HG02981 (cell line): ENCODE measurements around the gene MORC2.

ENCODE experiments used
- ATAC-seq: cut with Tn5 transposase; IDR thresholded peaks from one replicate; pipeline ENCODE4 v1.9.1; 2021; ENCODE audit warnings: mild to moderate bottlenecking, moderate library complexity; ENCODE audit not compliant: unreplicated experiment

Gene MORC2

DNA sequence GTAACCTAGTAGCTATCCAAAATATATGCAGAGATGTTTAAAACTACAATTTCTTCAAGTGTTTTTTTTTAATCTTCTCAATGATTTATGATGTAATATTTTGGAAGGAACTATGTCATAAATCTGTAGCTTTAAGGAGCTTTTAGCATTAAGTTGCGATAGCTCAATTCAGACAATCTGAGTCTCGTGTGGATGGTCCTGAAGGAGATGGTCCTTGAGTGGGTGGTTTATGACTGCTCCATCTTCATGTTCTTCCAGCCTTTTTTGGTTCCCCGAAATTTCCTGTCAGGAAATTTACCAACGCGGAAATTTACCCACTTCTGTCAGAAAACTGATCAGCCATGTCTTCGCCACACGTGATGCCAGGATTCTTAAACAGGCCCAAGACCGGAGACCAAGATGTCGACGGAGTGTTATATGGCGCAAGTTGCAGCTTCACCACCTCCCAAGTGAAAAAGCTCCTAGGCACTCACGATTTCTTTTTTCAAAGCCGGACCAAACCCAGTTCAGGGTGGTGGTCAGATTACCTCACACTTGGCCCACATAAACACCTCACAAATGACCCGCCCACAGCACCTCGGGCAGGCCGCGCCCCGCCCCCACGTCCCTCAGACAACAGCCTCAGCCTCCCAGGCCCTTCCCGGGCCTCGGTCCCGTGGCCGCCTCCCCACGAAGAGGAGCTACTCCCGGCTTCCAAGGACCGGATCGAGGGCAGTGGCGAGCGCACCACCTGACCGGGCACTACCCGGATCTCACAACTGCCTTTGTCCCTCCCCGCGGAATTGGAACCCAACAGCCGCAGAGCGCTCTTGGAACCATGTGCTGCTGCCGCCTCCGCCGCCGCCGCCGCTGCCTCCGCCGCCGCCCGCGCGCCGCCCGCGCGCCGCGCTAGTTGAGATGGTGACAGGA lies at the start of gene MORC2:
MORC2 (minus strand) TSS at position 760 of the 909 bp plus-strand sequence. CDS start 885 bp downstream, outside the sequence.
- ATAC-seq = peak; percentile 22

DNA sequence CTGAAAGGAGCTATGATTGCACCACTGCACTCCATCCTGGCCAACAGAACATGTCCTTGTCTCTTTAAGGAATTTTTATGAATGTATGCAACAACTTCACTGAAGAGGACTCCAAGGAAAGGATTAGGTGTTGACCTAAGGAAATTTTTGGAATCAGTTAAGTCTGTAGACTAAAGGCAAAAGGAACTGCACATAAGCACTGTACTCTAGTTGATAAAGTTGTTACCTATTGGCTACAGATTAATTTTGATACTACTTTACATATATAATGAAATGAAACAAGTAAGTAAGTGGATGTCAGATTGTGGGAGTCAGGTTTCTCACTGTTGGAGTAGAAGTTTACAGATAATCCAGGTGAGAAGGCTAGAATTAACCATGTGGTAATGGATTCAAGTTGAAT lies 37.0 kb upstream of the MORC2 start:
- ATAC-seq = no peak

DNA sequence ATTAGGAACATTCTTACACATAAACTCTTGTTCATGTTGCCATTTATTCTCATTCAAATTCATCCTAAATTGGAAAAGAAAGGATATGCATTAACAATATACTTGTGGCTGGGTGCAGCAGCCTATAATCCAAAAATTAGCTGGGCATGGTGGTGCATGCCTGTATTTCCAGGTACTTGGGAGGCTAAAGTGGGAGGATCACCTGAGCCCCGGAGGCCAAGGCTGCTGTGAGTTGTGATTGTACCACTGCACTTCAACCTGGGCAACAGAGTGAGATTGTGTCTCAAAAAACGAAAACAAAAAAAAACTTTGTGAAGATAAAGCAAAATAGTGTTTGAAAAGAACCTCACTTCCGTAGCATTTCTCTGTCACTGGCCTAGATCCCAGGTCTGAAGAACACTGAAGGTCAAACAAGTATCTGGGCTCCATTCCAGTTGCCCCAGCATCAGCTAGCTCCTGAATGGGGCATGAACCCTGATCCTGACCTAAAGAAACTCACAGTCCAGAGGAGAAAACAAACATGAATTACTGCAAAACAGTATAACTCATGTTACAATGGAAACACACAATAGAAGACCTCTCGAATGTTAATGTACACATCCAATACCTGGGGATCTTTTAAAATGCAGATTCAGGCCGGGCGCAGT lies 32.7 kb upstream of the MORC2 start:
- no peak for ATAC-seq

DNA sequence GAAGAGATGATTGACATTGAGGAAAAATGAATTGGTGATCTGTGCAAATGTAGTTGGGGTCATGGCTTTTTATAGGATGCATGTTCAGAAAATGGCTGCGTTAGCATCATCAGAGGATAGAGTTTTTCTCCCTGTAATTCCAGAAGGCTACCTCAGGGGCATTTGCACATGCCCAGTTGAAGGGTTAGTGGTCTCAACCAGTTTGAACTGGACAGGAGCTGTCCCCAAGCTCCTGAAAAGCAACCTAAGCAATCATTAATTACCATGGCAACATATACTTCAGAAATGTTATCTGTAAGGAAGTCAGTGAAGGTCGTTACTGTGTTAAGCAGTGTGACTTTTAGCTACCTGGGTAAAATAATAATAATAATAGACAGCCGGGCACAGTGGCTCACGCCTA lies 29.8 kb upstream of the MORC2 start:
- ATAC-seq = no peak

DNA sequence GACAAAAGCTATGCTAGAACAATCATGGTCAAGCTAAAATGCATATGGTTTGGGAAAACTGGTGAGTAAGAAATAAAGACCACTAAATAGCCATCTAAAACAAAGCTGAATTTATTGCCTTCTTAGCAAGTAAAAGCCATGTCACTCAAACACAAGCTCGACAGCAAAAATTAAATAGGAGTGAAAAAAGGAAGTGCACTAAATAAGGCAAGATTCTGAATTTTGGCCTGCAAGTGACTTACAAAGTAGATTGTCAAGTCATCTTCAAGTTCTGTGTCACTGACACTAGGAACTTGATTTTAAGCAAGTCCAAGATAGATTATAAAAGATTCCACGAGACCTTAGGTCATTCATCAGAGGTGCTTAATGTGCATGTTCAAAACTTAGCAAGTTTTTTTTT lies 27.9 kb upstream of the MORC2 start:
- no peak for ATAC-seq

DNA sequence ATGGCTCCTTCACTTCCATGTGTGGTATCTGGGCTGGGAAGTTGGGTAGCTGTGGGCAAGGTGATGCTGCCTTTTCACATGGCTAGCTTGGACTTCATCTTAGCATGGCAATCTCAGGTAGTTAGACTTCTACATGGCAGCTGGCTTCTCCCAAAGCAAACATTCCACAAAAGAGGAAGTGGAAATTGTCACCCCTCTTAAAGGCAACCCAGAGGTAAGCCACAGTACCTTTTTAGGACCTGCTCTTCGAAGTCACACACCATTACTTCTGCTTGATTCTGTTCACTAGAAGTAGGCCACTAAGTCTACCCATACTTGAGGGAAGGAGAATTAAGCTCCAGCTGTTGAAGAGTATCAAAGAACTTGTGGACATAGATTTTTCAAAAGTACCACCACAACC lies 26.4 kb upstream of the MORC2 start:
- ATAC-seq = no peak

DNA sequence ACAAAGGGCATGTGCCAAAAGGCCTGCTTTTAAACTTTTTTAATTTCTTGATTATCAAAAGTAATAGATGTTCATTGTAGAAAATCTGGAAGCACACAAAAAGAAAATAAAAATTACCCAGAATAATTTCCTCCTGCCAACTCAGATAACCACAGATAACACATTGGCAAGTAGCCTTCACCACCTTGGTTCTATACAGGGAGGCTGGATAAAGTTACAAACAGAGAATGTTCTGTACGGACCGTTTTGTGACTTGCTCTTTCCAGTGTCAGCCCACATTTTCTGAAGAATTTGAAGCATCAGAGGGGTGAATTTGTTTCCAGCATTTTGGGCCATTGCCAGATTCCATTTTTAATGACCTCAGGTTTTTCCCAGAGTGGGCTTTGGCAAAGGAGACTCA lies 24.0 kb upstream of the MORC2 start:
- no peak for ATAC-seq

DNA sequence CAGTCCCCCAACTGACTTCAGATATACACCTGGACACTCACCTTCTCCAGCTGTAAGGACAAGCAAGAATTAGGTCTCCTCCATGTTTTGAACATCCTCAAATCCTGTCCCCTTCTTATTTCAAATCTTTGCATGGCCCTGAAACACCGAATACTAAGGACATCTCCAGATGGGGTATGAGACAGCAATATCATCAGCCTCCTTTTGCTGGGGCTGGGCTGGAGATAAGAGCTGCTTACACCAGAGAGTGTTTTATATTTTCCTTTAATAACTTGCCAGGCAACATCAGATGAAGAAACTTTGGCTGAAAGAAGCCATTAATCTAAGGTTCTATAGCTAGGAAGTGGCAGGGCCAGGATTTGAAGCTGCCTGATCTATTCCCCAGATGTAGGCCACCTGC lies 22.1 kb upstream of the MORC2 start:
- ATAC-seq = no peak

DNA sequence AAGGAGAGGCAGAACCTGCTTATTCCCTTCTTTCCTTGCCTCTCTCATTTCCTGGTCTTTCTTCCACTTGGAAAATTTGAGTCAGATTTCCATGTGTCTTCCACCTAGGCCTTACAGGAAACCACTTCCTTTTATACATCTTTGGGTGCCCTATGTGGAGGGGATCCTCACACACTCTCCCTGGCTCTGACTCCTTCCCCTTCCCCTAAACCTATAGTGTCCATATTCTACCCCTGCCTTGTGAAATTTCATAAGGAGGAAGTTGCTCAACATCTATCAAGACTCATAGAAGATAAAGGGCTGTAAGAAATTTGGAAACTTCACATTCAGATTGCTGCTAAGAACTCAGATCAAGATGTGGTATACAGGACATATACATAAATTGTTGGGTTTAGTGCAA lies 20.9 kb upstream of the MORC2 start:
- ATAC-seq = no peak

DNA sequence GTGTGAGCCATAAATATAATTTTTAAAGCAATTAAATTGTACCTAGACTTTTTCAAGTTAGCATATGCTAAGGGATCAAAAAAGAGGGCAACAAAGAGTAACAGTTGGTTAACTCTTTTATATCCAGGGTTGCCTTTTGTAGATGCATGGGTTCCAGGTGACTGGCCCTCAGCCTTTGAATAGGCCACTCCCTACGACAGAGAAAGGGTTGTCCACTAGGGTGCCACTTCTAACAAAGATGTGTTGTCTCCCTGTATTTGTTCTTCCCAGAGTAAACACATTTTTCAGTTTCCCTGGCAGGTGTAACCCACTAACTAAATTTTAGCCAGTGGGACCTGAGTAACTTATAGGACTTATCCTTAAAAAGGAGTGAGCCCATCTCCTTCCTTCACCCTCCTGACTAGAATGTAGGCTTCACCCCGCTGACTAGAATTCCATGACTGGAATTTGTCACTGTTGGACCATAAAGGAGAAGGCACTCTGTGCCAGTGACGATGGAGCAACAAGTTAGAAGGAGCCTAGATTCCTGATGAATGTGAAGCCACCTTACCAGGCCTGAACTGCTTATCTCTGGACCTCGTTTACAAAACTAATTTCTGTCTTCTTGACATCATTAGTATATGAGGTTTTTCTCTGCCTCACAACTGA lies 17.1 kb upstream of the MORC2 start:
- no peak for ATAC-seq

DNA sequence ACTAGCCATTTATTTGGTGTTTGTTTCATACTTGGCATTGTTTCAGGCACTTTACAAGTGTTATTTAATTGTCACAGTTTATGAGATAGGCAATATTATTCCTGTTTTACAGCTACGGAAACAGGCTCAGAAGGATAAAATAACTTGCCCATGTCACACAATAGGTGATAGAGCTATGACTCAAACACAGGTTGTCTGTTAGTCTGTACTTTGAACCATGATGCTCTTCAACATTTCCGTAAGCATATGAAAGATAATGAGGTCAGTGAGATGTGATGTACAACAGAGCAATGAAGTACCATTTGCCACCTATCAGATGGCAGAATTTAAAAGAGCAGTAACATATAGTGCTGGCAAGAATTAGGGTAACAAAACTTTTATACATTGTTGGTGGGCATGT lies 15.7 kb upstream of the MORC2 start:
- no peak for ATAC-seq

DNA sequence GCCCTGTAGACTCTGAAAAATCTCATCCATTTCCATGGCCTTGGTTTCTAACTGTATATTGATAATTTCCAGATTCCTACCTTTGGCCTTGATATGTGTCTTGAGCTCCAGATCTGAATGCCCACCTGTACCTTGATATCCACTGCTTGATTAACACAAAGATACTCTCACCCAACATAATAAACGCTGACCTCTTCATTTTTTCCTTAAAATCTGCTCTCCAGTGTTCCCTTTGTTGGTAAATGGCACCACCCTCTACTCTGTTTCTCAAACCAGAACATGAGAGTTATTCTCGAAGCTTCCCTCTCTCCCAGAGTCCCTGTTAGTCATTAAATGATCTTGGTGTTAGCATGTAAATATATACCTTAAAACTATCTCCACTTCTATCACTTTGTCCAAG lies 13.9 kb upstream of the MORC2 start:
- no peak for ATAC-seq

DNA sequence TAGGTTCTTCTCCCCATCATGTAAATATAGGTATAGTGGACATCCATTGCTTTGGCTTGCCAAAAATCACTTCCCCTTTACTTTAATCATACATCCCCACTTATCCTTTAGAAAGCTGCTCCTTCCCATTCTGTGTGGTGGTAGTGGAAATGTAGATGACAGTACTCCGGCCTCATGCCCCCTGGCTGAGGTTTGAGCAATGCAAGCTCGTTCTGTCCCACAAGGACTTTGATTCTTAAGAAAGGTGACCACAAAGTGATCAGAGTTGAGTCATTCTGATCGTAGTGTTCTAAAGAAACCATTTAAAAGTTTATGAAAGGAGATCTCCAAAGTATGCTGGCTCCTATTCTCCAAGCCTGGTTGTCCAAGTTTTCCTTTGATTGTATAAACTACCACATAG lies 11.4 kb upstream of the MORC2 start:
- no peak for ATAC-seq

DNA sequence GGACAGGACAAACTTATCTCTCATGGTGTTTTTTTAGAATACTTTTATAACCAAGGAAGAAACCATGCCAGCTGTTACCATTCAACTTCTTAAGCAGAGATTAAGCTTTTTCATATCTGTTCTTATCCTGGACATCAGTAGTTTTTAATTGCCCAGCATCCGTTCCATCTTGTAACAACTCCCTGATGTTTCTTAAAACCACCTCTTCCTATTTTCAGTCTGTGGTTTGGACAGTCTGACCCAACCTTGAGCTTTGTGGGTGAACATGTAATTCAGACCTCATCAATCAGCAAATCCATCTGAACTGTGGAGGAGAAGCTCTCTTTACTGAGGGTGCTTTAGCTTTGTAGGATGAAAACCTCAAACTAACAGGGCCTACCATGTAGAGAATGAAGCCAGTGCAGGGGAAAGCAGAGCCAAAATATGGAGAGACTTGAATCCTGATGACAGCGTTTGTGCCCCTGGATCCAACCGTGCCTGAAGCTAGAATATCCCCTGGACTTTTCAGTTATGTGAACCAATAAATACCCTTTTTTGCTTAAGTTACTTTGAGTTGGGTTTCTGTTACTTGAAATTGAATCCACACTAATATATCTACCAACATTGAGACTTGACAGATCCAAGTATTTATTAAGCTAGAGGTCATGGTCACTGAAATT lies 9.9 kb upstream of the MORC2 start:
- no peak for ATAC-seq

DNA sequence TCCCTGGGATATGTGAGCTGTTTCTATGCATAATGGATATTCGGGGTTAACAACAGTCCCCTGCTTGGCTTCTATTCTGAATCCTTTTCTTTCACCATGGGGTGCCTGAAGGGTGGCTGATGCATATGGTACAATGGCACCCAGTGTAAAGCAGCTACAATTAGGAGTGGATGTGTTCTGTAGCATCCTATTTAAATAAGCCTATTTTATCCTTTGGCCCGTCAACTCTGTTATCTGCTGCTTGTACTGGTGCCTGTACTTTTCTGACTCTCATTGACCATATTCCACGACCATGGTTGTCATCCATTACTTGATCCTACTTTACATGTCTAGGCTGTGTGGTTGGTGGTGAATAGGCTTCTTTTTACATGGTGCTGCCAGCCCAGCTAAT lies 1.8 kb upstream of the MORC2 start:
- no peak for ATAC-seq

DNA sequence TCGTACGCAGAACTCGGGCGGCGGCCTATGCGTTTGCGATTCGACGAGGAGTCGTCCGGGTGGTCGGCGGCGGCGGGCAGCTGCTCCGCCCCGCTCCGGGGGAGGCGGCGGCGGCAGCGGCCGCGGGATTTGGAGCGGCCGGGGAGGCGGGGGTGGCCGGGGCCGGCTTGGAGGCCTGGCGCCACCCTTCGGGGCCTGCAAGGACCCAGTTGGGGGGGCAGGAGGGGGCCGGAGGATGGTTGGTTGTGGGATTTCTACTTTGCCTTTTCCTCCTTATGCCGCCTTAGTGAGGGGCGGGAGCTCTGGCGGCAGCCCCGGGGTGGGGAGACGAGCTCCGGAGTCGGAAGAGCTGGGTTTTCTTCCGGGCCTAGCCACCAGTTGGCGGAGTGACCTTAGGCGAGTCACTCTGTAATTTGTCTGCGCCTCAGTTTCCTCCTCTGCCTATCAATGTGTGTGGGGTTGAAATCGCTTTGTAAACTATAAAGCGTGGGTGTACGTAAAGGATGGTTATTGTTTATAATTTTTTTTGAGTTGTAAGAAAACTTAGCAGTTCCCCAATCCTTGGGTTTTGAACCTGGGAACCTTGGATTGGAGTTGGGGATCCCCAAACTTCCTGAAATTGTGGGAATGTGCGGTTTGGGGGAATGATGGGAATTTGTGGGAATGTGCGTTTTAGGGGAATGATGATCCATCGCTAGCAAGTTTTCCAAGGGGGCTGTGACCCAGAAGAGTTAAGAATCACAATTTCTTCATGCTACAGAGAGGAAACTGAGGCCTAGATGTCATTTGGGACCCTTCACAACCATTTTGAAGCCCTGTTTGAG lies 1.2 kb upstream of the MORC2 start:
- peak; percentile 30 for ATAC-seq

DNA sequence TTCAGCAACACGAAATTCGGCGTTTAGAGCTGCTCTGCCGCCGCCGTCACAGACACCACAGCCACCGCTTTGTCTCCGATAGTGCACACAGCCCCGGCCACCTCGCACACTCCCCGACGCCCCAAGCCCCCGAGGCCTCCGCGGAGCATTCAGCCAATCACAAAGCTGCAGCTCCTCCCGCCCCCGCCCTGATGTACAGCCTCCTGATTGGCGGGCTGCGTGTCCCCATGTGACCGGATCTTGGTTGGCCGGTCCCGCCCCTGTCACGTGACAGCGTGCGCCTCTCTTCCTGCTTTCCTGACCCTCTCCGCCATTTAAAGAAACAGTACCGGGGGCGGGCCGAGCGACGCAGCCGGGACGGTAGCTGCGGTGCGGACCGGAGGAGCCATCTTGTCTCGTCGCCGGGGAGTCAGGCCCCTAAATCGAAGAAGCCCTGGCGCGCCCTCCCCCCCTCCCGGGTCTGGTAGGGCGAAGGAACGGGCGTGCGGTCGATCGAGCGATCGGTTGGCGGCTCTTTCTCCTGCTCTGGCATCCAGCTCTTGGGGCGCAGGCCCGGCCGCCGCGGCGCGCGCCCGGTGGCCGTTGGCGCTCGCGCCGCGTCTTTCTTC lies 454 bp upstream of the MORC2 start, which contains the start of gene TUG1:
TUG1 (plus strand) TSS at position 342 of the 608 bp plus-strand sequence.
- ATAC-seq = peak; percentile 85

DNA sequence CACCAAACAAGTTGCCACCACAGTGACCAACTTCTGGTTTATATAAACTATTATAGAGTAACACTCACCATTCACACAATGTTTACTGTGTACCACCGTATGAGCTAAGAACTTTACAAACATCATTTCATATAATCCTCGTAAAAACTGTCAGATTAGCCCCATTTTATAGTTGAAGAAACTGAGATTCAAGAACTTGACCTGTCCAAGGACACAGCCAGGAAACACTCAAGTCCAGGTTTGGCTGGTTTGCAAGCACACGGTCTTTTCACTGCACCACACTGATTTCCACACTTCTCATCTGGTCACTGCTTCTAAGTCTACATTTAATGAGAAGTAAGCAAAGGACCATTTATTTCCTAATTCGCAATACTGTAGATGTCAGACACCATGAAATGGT lies 3.7 kb downstream of the MORC2 start:
- no peak for ATAC-seq

DNA sequence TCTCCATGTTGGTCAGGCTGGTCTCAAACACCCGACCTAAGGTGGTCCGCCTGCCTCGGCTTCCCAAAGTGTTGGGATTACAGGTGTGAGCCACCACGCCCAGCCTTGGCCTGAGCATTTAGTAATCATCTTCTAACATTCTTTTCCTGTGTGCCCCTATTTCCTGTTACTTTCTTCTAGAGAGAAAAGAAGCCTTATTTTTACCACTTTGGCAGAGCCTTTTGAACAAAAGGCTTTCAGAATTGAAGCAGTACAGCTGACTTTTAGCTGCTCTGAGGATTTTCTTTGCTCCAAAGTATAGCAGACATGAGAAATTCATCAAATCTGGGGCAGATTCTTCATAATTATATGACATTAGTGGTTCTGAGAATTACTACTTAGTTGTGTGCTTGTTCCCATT lies 13.4 kb downstream of the MORC2 start:
- ATAC-seq = no peak

DNA sequence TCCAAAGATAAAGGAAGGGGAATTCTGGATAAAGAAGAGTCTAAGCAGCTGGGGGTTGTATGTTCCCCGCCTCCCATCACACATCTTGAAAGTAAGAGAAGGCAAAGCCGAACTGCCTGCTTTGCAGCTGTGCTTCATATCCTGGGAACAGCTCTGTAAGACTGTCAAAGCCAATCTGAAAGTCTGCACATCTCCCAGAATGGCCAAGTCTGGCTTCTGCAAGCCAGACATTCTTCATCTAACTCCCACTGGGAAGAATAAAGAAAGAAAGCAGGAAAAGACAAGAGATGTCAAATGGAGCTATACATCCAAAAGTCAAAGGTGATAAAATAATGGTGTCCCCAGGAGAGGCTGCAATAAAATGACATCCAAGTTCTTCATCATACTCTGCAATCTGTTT lies 15.4 kb downstream of the MORC2 start:
- no peak for ATAC-seq
